ENCODE measurements around the gene NR3C2. TPM values are rescaled to one million over a fixed set of nuclear protein-coding genes. Genes with fewer than 3 reads are reported as not detected.

Gene NR3C2
- total RNA-seq, 1 experiment from 2014 or later: 0.96 TPM

GRCh38 chr4:148054275-148054674 is 387.9 kb downstream of the NR3C2 start:
- intact Hi-C loops (cut with micrococcal nuclease; ENCODE audit: unreplicated experiment): no loop called here
- BruUV-seq (replicated peaks): no TSS peak
- Histone ChIP-seq H3K79me2 (ENCODE audit: low read depth) (no peaks in the 10 kb centered on the region), H2AFZ (no peak overlapping the region), H3K36me3 (ENCODE audit: low read depth) (no peaks in the 10 kb centered on the region), H3F3A (ENCODE audit: insufficient read depth, low read depth) (no peaks in the 10 kb centered on the region), H3K27ac (no peak overlapping the region), H3K4me2 (no peak overlapping the region), H3K4me3 (no peak overlapping the region), H3K4me1 (replicated peaks; ENCODE audit: insufficient read depth) (peaks cover 7% of the 10 kb centered on the region; the same call in 1 of the 2 replicates), H3K9me2 (ENCODE audit: insufficient read depth) (no peaks in the 10 kb centered on the region), H3K9me3 (ENCODE audit: insufficient read depth, low read depth) (no peaks in the 10 kb centered on the region; the same call in 1 of the 2 replicates), H3K27me3 (ENCODE audit: insufficient read depth, low read depth) (no peaks in the 10 kb centered on the region), H4K20me1 (ENCODE audit: insufficient read depth) (no peaks in the 10 kb centered on the region)
- ChIA-PET POLR2A (ENCODE audit: unreplicated experiment) (interaction anchor here (0.7 kb wide), 1 partner anchor 695 kb away, joined by 3 read pairs; no protein-coding TSS in a partner anchor), CTCF (no interaction called here)
- TF ChIP-seq EZH2 (IDR thresholded peaks at IDR 0.05; ENCODE audit: low read depth) (no peak), CTCF (conservative IDR thresholded peaks at IDR 0.05) (no peak)
- DNase-seq: peak; percentile 9 to 43

GRCh38 chr4:148053298-148054003 is 388.8 kb downstream of the NR3C2 start:
- TF ChIP-seq EZH2 (IDR thresholded peaks at IDR 0.05; ENCODE audit: low read depth) (no peak), CTCF (conservative IDR thresholded peaks at IDR 0.05) (no peak)
- no peaks in the 10 kb centered on the region for H4K20me1 ChIP-seq (ENCODE audit: insufficient read depth)
- no peaks in the 10 kb centered on the region for H3K36me3 ChIP-seq (ENCODE audit: low read depth)
- no peaks in the 10 kb centered on the region for H3K79me2 ChIP-seq (ENCODE audit: low read depth)
- no peaks in the 10 kb centered on the region; the same call in 1 of the 2 replicates for H3K9me3 ChIP-seq (ENCODE audit: insufficient read depth, low read depth)
- POLR2A ChIA-PET (ENCODE audit: unreplicated experiment): no interaction called here
- H3K9me2 ChIP-seq (ENCODE audit: insufficient read depth): no peaks in the 10 kb centered on the region
- H3K4me1 ChIP-seq (replicated peaks; ENCODE audit: insufficient read depth): peaks cover 7% of the 10 kb centered on the region; the same call in 1 of the 2 replicates
- no peak for DNase-seq
- H2AFZ ChIP-seq: no peak overlapping the region
- H3K27me3 ChIP-seq (ENCODE audit: insufficient read depth, low read depth): no peaks in the 10 kb centered on the region
- no peak overlapping the region for H3K4me2 ChIP-seq
- H3K4me3 ChIP-seq: no peak overlapping the region
- no TSS peak for BruUV-seq (replicated peaks)
- CTCF ChIA-PET: interaction anchor here (0.6 kb wide), 1 partner anchor 1451 kb away, joined by 3 read pairs; no protein-coding TSS in a partner anchor
- H3F3A ChIP-seq (ENCODE audit: insufficient read depth, low read depth): no peaks in the 10 kb centered on the region
- intact Hi-C loops (cut with micrococcal nuclease; ENCODE audit: unreplicated experiment): no loop called here
- no peak overlapping the region for H3K27ac ChIP-seq

- H3K27me3 ChIP-seq (ENCODE audit: insufficient read depth, low read depth): no peaks in the 10 kb centered on the region
- ChIA-PET POLR2A (ENCODE audit: unreplicated experiment) (no interaction called here), CTCF (no interaction called here)
- H3K9me2 ChIP-seq (ENCODE audit: insufficient read depth): no peaks in the 10 kb centered on the region
- peaks cover 7% of the 10 kb centered on the region; the same call in 1 of the 2 replicates for H3K4me1 ChIP-seq (replicated peaks; ENCODE audit: insufficient read depth)
- no peak for DNase-seq
- no peaks in the 10 kb centered on the region for H4K20me1 ChIP-seq (ENCODE audit: insufficient read depth)
- no peak overlapping the region for H2AFZ ChIP-seq
- no peak overlapping the region for H3K27ac ChIP-seq
- H3F3A ChIP-seq (ENCODE audit: insufficient read depth, low read depth): no peaks in the 10 kb centered on the region
- TF ChIP-seq CTCF (conservative IDR thresholded peaks at IDR 0.05): no peak
- TF ChIP-seq EZH2 (IDR thresholded peaks at IDR 0.05; ENCODE audit: low read depth): no peak
- H3K79me2 ChIP-seq (ENCODE audit: low read depth): no peaks in the 10 kb centered on the region
- no peaks in the 10 kb centered on the region for H3K36me3 ChIP-seq (ENCODE audit: low read depth)
- intact Hi-C loops (cut with micrococcal nuclease; ENCODE audit: unreplicated experiment): no loop called here
- BruUV-seq (replicated peaks): no TSS peak
- H3K4me2 ChIP-seq: no peak overlapping the region
- H3K4me3 ChIP-seq: no peak overlapping the region
- H3K9me3 ChIP-seq (ENCODE audit: insufficient read depth, low read depth): no peaks in the 10 kb centered on the region; the same call in 1 of the 2 replicates
These were observed 389.8 kb downstream of the NR3C2 start for GRCh38 chr4:148052448-148052847.

Data from PC-9 (cell line).